Psoas muscle (tissue), 8 donors: Measurements from ENCODE around the gene PEX5L. TPM values are rescaled to one million over a fixed set of nuclear protein-coding genes. Genes with fewer than 3 reads are reported as not detected.

Experiments used
- ATAC-seq, 4 donors: fragments of 200-7000 bp; cut with Tn5 transposase; one replicate each; pipeline ENCODE4 v1.9.1; 2020; ENCODE audit warnings: moderate library complexity in 3 of 4, mild to moderate bottlenecking in 2 of 4
- DNase-seq, 2 donors: peaks; one replicate each; pipeline ENCODE4 v3.0.0-alpha.2; 2020
- H3K27ac ChIP-seq: fragments of 200-600 bp; one replicate; pipeline ENCODE4 v1.8.0; 2022
- H3K27me3 ChIP-seq, 3 donors: fragments of 200-600 bp in 1 of 3; one replicate each; pipeline versions ENCODE4 v1.6.1 to v1.8.0; 2013 to 2022; ENCODE audit warnings: low read length in 2 of 3, mild to moderate bottlenecking in 2 of 3, moderate library complexity in 1 of 3; ENCODE audit not compliant: insufficient read depth in 3 of 3
- H3K36me3 ChIP-seq, 2 donors: fragments of 200-600 bp in 1 of 2; one replicate each; pipeline versions ENCODE4 v1.6.1 to v1.8.0; 2013 to 2022; ENCODE audit warnings: low read depth in 1 of 2, mild to moderate bottlenecking in 1 of 2, moderate library complexity in 1 of 2; ENCODE audit not compliant: insufficient read depth in 1 of 2
- H3K4me1 ChIP-seq: fragments of 200-600 bp; one replicate; pipeline ENCODE4 v1.8.0; 2022
- H3K4me3 ChIP-seq: fragments of 200-600 bp; one replicate; pipeline ENCODE4 v1.8.0; 2022; ENCODE audit warnings: mild to moderate bottlenecking
- H3K9me3 ChIP-seq: fragments of 200-600 bp; one replicate; pipeline ENCODE4 v1.8.0; 2022
- WGBS, 3 donors: extraction: QIAGEN DNeasy Blood & Tissue Kit; methylation state at CpG; one replicate each; pipeline versions ENCODE4 v1.1.6 to v1.1.7; 2013; 5-methylcytosine and 5-hydroxymethylcytosine counted together
- intact Hi-C, 2 donors: fragments of 100-400 bp; cut with DNase I; formaldehyde crosslinking; loops; one replicate each; pipeline versions ENCODE4 v1.11.0 to v1.14.2; 2022
- polyA plus RNA-seq, 3 donors: library from polyadenylated mRNA; stranded (reverse); fragments of 200-250 nt; gene quantifications; one replicate each; pipeline ENCODE4 v1.2.3, GENCODE V29; 2013
- total RNA-seq, 4 donors: library from RNA; stranded (reverse); fragmentation: NEBNext Ultra II Directional in 2 of 4; extraction: Animal tissue kit (Norgen Biotek cat#: 25700) in 2 of 4; gene quantifications; one replicate each; pipeline versions ENCODE4 v1.2.1 to v1.2.4, GENCODE V29; 2021 to 2023
- TF ChIP-seq, protein P1 (sequence below): fragments of 200-600 bp; IDR thresholded peaks from one replicate; pipeline ENCODE4 v1.8.0; 2022; ENCODE audit warnings: antibody characterized with exemption
- donor health status: healthy with polysubstance abuse.
- donor health status: DM: no; HTN: no; CAD: no; lungs with moderate emphysema.
- donor health status: Bipolar disorder and iron deficiency.
- donor health status: healthy.
- donor health status: DM: yes; HTN: yes; CAD: no.
- donor health status: DM: no; HTN: no; CAD: no.
- donor health status: DM: no; HTN: no; CAD: no.
- donor health status: DM: yes; HTN: yes; CAD: no.

The PEX5L gene
- total and polyA plus RNA-seq, 7 donors = 0.14 TPM; not detected in 6

DNA sequence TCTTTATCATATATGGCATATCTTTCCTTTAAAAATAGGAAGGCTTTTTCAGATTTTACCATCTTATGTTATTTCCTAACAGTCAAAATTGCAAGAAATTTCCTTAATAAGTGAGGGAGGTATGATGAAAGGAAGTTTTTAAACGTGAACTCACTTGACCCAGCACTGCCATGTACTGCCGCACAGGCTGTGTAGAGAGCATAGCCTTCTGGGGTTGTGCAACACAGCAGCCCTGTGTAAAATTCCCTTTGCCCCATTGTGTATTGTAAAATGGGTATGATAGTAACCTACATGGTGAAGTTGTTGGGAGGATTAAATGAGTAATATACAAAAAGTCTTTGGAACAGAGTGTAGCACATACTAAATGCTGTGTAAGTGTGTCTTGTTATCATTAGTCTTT is 78.6 kb downstream of the PEX5L start:
- no peak for ATAC-seq
- no peaks in the 10 kb centered on the region for H3K4me1 ChIP-seq

DNA sequence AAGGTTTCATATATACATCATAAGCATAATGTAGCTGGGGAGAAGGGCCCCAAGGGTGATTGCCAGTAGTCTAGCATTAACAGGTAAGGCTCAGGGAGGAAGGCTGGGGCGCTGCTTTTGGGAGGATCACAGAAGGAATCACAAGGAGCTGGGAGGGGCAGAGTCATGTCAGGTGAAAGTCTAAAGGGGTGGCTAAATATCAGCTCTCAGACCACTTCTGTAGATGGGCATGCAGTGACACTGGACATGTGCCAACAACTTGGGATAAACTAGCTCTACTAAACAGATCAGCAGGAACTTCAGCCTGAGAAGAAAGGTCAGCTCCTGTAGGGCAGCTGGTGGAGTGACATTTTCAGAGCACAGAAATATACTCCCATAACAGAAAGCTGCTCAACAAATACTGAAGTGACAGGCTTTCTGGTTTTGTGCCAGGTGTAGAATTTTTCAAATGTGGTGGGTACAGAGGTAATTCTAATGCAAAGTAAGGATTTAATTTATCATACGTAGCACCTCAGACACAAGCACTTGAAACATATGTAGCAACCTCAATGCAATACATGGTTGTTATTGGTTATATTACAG is 79.4 kb downstream of the PEX5L start:
- H3K27ac ChIP-seq = no peak overlapping the region
- H3K36me3 ChIP-seq = no peaks in the 10 kb centered on the region
- DNase-seq (no peak), ATAC-seq (no peak)
- no peaks in the 10 kb centered on the region for H3K9me3 ChIP-seq
- TF ChIP-seq, protein P1, sequence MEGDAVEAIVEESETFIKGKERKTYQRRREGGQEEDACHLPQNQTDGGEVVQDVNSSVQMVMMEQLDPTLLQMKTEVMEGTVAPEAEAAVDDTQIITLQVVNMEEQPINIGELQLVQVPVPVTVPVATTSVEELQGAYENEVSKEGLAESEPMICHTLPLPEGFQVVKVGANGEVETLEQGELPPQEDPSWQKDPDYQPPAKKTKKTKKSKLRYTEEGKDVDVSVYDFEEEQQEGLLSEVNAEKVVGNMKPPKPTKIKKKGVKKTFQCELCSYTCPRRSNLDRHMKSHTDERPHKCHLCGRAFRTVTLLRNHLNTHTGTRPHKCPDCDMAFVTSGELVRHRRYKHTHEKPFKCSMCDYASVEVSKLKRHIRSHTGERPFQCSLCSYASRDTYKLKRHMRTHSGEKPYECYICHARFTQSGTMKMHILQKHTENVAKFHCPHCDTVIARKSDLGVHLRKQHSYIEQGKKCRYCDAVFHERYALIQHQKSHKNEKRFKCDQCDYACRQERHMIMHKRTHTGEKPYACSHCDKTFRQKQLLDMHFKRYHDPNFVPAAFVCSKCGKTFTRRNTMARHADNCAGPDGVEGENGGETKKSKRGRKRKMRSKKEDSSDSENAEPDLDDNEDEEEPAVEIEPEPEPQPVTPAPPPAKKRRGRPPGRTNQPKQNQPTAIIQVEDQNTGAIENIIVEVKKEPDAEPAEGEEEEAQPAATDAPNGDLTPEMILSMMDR = no peak
- H3K4me1 ChIP-seq = no peaks in the 10 kb centered on the region
- intact Hi-C loops = no loop called here
- H3K4me3 ChIP-seq = no peak overlapping the region
- H3K27me3 ChIP-seq = no peaks in the 10 kb centered on the region
- 37 to 76% (median 38%) methylated on average over 2 of the region's 2 CpGs for WGBS, 3 donors

More for the DNA sequence above, 78.6 kb downstream of the PEX5L start:
- H3K4me3 ChIP-seq = no peak overlapping the region
- intact Hi-C loops = no loop called here
- 74 to 81% (median 80%) methylated on average over 2 of the region's 2 CpGs for WGBS, 3 donors
- DNase-seq = no peak
- H3K9me3 ChIP-seq = no peaks in the 10 kb centered on the region
- TF ChIP-seq, protein P1 = no peak
- H3K27me3 ChIP-seq = no peaks in the 10 kb centered on the region
- H3K27ac ChIP-seq = no peak overlapping the region
- H3K36me3 ChIP-seq = no peaks in the 10 kb centered on the region

DNA sequence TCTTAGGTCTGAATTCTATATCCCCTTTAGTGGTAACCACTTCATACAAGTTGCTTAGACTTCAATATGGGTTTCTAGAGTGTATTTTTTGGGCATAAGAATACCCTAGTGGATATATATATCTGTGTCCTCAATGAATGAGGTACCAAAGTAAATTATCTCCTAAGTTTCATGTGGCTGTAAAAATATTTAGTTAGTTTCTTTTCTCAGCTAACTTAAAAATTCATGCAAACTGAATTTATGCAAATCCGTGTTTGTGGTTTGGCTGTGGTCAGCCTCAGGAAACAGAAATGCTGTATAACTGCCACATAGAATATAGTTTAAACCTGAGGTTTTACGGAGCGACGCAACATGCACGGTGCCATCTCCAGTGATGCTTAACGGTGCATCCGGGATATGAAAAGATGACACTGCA is 80.3 kb downstream of the PEX5L start:
- TF ChIP-seq, protein P1 = no peak
- no peak for ATAC-seq
- intact Hi-C loops = no loop called here

GRCh38 chr3:179955809-179956208 is 80.9 kb downstream of the PEX5L start:
- no peak overlapping the region for H3K4me3 ChIP-seq
- peaks cover 0 to 9% (median 0%) of the 10 kb centered on the region in 3 donors for H3K27me3 ChIP-seq
- DNase-seq (no peak), ATAC-seq (no peak)
- no peak overlapping the region for H3K27ac ChIP-seq
- TF ChIP-seq, protein P1 = no peak
- H3K36me3 ChIP-seq = no peaks in the 10 kb centered on the region
- H3K9me3 ChIP-seq = no peaks in the 10 kb centered on the region
- no peaks in the 10 kb centered on the region for H3K4me1 ChIP-seq
- intact Hi-C loops = no loop called here
- 44 to 45% (median 44%) methylated on average over 3 of the region's 3 CpGs for WGBS, 3 donors

More for the DNA sequence above, 80.3 kb downstream of the PEX5L start:
- H3K27ac ChIP-seq = no peak overlapping the region
- no peaks in the 10 kb centered on the region for H3K36me3 ChIP-seq
- H3K4me3 ChIP-seq = no peak overlapping the region
- peaks cover 0 to 6% (median 0%) of the 10 kb centered on the region in 3 donors for H3K27me3 ChIP-seq
- WGBS, 3 donors = 85 to 93% (median 91%) methylated on average over 7 of the region's 7 CpGs
- DNase-seq = no peak
- no peaks in the 10 kb centered on the region for H3K9me3 ChIP-seq
- H3K4me1 ChIP-seq = no peaks in the 10 kb centered on the region

DNA sequence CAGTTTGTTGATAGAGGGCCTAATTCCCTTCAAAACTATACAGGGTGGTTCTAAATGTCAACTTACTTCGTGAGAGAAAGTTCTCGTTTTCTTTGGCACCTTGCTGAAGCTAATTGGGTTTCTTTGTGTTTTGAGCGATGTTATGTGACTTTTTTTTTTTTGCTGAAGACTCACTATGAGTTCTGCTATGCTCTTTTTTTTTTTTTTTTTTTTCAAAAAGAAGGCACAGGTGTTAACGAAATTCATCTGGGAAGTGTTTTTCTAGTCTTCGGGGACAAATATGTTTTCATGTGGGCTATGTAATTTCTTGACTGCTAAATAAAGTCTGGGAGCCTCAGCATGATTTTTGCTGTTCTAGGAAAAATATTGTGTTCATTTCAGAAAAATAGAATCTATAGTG is 81.5 kb downstream of the PEX5L start:
- intact Hi-C loops = no loop called here
- ATAC-seq = no peak
- Histone ChIP-seq H3K27ac (no peak overlapping the region), H3K4me3 (no peak overlapping the region), H3K4me1 (no peaks in the 10 kb centered on the region), H3K36me3 (no peaks in the 10 kb centered on the region), H3K9me3 (no peaks in the 10 kb centered on the region), H3K27me3 (peaks cover 0 to 9% (median 0%) of the 10 kb centered on the region in 3 donors)
- WGBS, 3 donors = 78 to 87% (median 87%) methylated on average over 5 of the region's 5 CpGs
- no peak for DNase-seq
- TF ChIP-seq, protein P1 = no peak
